ENCODE results near the gene C4B.
"Not testable (repeated sequence)": the region's sequence is repeated elsewhere in the genome, so short reads cannot be mapped to it uniquely, and the experiment has no call there.

The C4B gene

GRCh38 chr6:32058511-32058963, 43.9 kb downstream of the C4B start:
- H3K4me2 ChIP-seq (ENCODE audit: insufficient read depth, low read length) = no peak overlapping the region
- H3K27me3 ChIP-seq (ENCODE audit: insufficient read depth, low read length, poor library complexity) = peaks cover 13% of the 10 kb centered on the region
- no peaks in the 10 kb centered on the region for H4K20me1 ChIP-seq (ENCODE audit: insufficient read depth, low read length)
- no peak overlapping the region for H3K9ac ChIP-seq (ENCODE audit: low read depth, low read length)
- no peak for DNase-seq
- no peak overlapping the region for H3K4me3 ChIP-seq (ENCODE audit: low read depth in 1 of 2, low read length in 2 of 2)
- H3K36me3 ChIP-seq (ENCODE audit: insufficient read depth, low read length) = no peaks in the 10 kb centered on the region
- no peak overlapping the region for H2AFZ ChIP-seq (ENCODE audit: low read depth, low read length)
- TF ChIP-seq EZH2 (IDR thresholded peaks at IDR 0.05; ENCODE audit: borderline replicate concordance, low read depth, low read length, severe bottlenecking) (no peak), CTCF (IDR thresholded peaks at IDR 0.05; ENCODE audit: borderline replicate concordance, extremely low read depth, low read length, poor library complexity, severe bottlenecking) (no peak)
- H3K27ac ChIP-seq (ENCODE audit: low read length) = no peak overlapping the region
- H3K4me1 ChIP-seq (ENCODE audit: insufficient read depth, low read length) = no peaks in the 10 kb centered on the region
- no peak for ATAC-seq (ENCODE audit: insufficient read depth, low read depth)
- H3K79me2 ChIP-seq (ENCODE audit: insufficient read depth, low read length) = no peaks in the 10 kb centered on the region
- no peaks in the 10 kb centered on the region for H3K9me3 ChIP-seq (ENCODE audit: insufficient read depth, low read length, severe bottlenecking)

DNA sequence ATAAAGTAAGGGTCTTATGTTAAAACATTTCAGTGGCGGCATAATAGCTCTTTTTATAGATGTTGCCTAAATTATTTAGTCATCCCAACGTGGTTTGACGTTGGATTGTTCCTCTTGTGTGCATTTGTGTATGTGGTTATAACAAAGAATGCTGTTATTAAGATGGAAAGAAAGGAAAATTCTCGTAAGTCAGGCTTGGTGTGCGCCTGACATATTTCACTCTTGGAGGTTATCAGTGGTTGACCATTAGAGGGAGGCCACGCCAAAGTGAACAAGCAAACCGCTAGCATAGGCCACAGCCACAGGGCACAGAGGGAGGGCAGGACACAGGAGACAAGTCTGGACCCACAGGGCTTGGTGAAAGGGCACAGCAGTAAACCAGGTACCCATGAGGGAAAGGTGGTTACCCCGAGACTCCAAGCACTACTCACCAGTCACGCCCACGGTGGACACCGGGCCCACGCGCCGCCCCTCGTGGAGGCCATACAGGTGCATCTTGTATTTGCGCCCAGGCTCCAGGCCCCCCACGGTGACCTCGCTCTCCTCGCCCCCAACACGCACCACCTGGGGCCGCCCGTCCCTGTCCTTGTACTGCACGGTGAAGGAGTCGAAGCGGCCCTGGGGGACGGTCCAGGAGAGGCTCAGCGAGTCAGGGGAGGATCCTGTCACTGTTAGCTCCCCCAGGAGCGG, 46.5 kb downstream of the C4B start:
- Histone ChIP-seq H3K4me1 (ENCODE audit: insufficient read depth, low read length) (no peaks in the 10 kb centered on the region), H3K9ac (ENCODE audit: low read depth, low read length) (no peak overlapping the region), H3K27ac (ENCODE audit: low read length) (no peak overlapping the region), H2AFZ (ENCODE audit: low read depth, low read length) (no peak overlapping the region), H3K4me2 (ENCODE audit: insufficient read depth, low read length) (no peak overlapping the region), H3K4me3 (ENCODE audit: low read depth in 1 of 2, low read length in 2 of 2) (no peak overlapping the region), H3K9me3 (ENCODE audit: insufficient read depth, low read length, severe bottlenecking) (no peaks in the 10 kb centered on the region), H3K79me2 (ENCODE audit: insufficient read depth, low read length) (no peaks in the 10 kb centered on the region), H3K36me3 (ENCODE audit: insufficient read depth, low read length) (no peaks in the 10 kb centered on the region), H3K27me3 (ENCODE audit: insufficient read depth, low read length, poor library complexity) (peaks cover 4% of the 10 kb centered on the region), H4K20me1 (ENCODE audit: insufficient read depth, low read length) (no peaks in the 10 kb centered on the region)
- TF ChIP-seq EZH2 (IDR thresholded peaks at IDR 0.05; ENCODE audit: borderline replicate concordance, low read depth, low read length, severe bottlenecking) = no peak
- TF ChIP-seq CTCF (IDR thresholded peaks at IDR 0.05; ENCODE audit: borderline replicate concordance, extremely low read depth, low read length, poor library complexity, severe bottlenecking) = no peak
- DNase-seq (no peak), ATAC-seq (ENCODE audit: insufficient read depth, low read depth) (no peak)

DNA sequence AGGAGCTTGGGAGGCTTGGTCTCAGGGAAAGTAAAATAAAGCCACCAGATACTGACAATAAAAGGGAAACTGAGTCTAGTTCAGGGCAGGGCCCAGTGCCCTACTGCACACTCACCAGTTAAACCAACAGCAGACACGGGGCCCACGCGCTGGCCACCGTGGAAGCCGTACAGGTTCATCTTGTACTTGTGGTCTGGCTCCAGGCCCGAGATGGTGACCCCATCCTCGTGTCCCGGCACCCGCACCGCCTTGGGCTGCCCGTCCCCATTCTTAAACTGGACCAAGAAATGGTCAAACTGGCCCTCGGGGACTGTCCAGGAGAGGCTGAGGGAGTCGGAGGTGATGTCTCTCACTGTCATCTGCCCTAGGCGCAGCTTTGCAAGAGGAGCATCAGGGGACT, 50.1 kb downstream of the C4B start:
- no peaks in the 10 kb centered on the region for H3K9me3 ChIP-seq (ENCODE audit: insufficient read depth, low read length, severe bottlenecking)
- H2AFZ ChIP-seq (ENCODE audit: low read depth, low read length) = no peak overlapping the region
- H4K20me1 ChIP-seq (ENCODE audit: insufficient read depth, low read length) = no peaks in the 10 kb centered on the region
- H3K4me1 ChIP-seq (ENCODE audit: insufficient read depth, low read length) = no peaks in the 10 kb centered on the region
- H3K36me3 ChIP-seq (ENCODE audit: insufficient read depth, low read length) = no peaks in the 10 kb centered on the region
- no peak overlapping the region for H3K27ac ChIP-seq (ENCODE audit: low read length)
- no peak overlapping the region for H3K4me3 ChIP-seq (ENCODE audit: low read depth in 1 of 2, low read length in 2 of 2)
- no peaks in the 10 kb centered on the region for H3K27me3 ChIP-seq (ENCODE audit: insufficient read depth, low read length, poor library complexity)
- ATAC-seq (ENCODE audit: insufficient read depth, low read depth) (no peak), DNase-seq (no peak)
- H3K4me2 ChIP-seq (ENCODE audit: insufficient read depth, low read length) = no peak overlapping the region
- no peaks in the 10 kb centered on the region for H3K79me2 ChIP-seq (ENCODE audit: insufficient read depth, low read length)
- H3K9ac ChIP-seq (ENCODE audit: low read depth, low read length) = no peak overlapping the region
- TF ChIP-seq CTCF (IDR thresholded peaks at IDR 0.05; ENCODE audit: borderline replicate concordance, extremely low read depth, low read length, poor library complexity, severe bottlenecking) (no peak), EZH2 (IDR thresholded peaks at IDR 0.05; ENCODE audit: borderline replicate concordance, low read depth, low read length, severe bottlenecking) (no peak)

DNA sequence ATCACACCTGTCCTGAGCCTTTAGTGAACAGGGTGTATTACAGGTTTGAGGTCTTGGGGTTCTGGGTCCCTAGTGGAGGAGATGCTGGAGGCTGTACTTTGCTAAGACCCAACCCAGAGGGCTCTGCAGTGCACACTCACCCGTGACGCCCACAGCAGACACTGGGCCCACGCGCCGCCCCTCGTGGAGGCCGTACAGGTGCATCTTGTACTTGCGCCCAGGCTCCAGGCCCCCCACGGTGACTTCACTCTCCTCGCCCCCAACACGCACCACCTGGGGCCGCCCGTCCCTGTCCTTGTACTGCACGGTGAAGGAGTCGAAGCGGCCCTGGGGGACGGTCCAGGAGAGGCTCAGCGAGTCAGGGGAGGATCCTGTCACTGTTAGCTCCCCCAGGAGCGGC, 52.9 kb downstream of the C4B start:
- ATAC-seq (ENCODE audit: insufficient read depth, low read depth); DNase-seq; H3K4me1 ChIP-seq (ENCODE audit: insufficient read depth, low read length): not testable (repeated sequence)

GRCh38 chr6:32068315-32068714, 53.7 kb downstream of the C4B start:
- H3K27me3 ChIP-seq (ENCODE audit: insufficient read depth, low read length, poor library complexity); H3K9ac ChIP-seq (ENCODE audit: low read depth, low read length); H2AFZ ChIP-seq (ENCODE audit: low read depth, low read length); H3K4me2 ChIP-seq (ENCODE audit: insufficient read depth, low read length); DNase-seq; H3K27ac ChIP-seq (ENCODE audit: low read length); H3K79me2 ChIP-seq (ENCODE audit: insufficient read depth, low read length); H3K9me3 ChIP-seq (ENCODE audit: insufficient read depth, low read length, severe bottlenecking); ATAC-seq (ENCODE audit: insufficient read depth, low read depth); H4K20me1 ChIP-seq (ENCODE audit: insufficient read depth, low read length); H3K36me3 ChIP-seq (ENCODE audit: insufficient read depth, low read length); H3K4me3 ChIP-seq (ENCODE audit: low read depth in 1 of 2, low read length in 2 of 2); H3K4me1 ChIP-seq (ENCODE audit: insufficient read depth, low read length): not testable (repeated sequence)

More for the DNA sequence above, 52.9 kb downstream of the C4B start:
- H2AFZ ChIP-seq (ENCODE audit: low read depth, low read length); H3K9me3 ChIP-seq (ENCODE audit: insufficient read depth, low read length, severe bottlenecking); H3K27me3 ChIP-seq (ENCODE audit: insufficient read depth, low read length, poor library complexity); H3K36me3 ChIP-seq (ENCODE audit: insufficient read depth, low read length); H3K27ac ChIP-seq (ENCODE audit: low read length); H3K4me3 ChIP-seq (ENCODE audit: low read depth in 1 of 2, low read length in 2 of 2); H3K79me2 ChIP-seq (ENCODE audit: insufficient read depth, low read length); H4K20me1 ChIP-seq (ENCODE audit: insufficient read depth, low read length); H3K9ac ChIP-seq (ENCODE audit: low read depth, low read length); H3K4me2 ChIP-seq (ENCODE audit: insufficient read depth, low read length): not testable (repeated sequence)
